SU-DHL-6 (cell line): ENCODE results near the gene TRPM3.

ENCODE experiments used
- CTCF ChIP-seq: fragments of 200-600 bp; sonication (generic); IDR thresholded peaks from one replicate; pipeline ENCODE4 v1.5.1; 2017; ENCODE audit warnings: antibody characterized with exemption, mild to moderate bottlenecking, low read length, moderate library complexity; ENCODE audit not compliant: insufficient read depth, poor library complexity, severe bottlenecking
- EZH2phosphoT487 ChIP-seq: fragments of 200-600 bp; sonication (generic), shearing (Covaris generic); conservative IDR thresholded peaks from 2 replicates; pipeline ENCODE4 v1.6.1; 2018; ENCODE audit warnings: mild to moderate bottlenecking, antibody characterized with exemption, low read length, moderate library complexity, mixed read lengths

- TF ChIP-seq CTCF (no peak), EZH2phosphoT487 (no peak)
Measured at GRCh38 chr9:70947511-70947910, 173.9 kb downstream of the TRPM3 start.
